Measurements from ENCODE around the gene SND1. TPM values are rescaled to one million over a fixed set of nuclear protein-coding genes. Genes with fewer than 3 reads are reported as not detected.
"Not testable (repeated sequence)": the region's sequence is repeated elsewhere in the genome, so short reads cannot be mapped to it uniquely, and the experiment has no call there.

The SND1 gene
- total RNA-seq, 1 donor from 2014 or later: 185 TPM

- DNase-seq (ENCODE audit: extremely low read depth, low read depth, low spot score): no peak
Observed at GRCh38 chr7:127652333-127653248, 597 bp downstream of the SND1 start.

GRCh38 chr7:127653396-127653795 is 1.4 kb downstream of the SND1 start:
- no peak for DNase-seq (ENCODE audit: extremely low read depth, low read depth, low spot score)

GRCh38 chr7:127654404-127655394 is 2.7 kb downstream of the SND1 start:
- no peak for DNase-seq (ENCODE audit: extremely low read depth, low read depth, low spot score)

- no peak for DNase-seq (ENCODE audit: extremely low read depth, low read depth, low spot score)
Observed at GRCh38 chr7:127655720-127656119, 3.7 kb downstream of the SND1 start.

GRCh38 chr7:127657500-127657899 is 5.5 kb downstream of the SND1 start:
- DNase-seq (ENCODE audit: extremely low read depth, low read depth, low spot score): no peak

GRCh38 chr7:127658970-127659630 is 7.1 kb downstream of the SND1 start:
- DNase-seq (ENCODE audit: extremely low read depth, low read depth, low spot score): no peak

- no peak for DNase-seq (ENCODE audit: extremely low read depth, low read depth, low spot score)
Observed at GRCh38 chr7:127665922-127666321, 13.9 kb downstream of the SND1 start.

- no peak for DNase-seq (ENCODE audit: extremely low read depth, low read depth, low spot score)
Observed at GRCh38 chr7:127666602-127667001, 14.6 kb downstream of the SND1 start.

- DNase-seq (ENCODE audit: extremely low read depth, low read depth, low spot score): no peak
Observed at GRCh38 chr7:127667017-127667670, 15.2 kb downstream of the SND1 start.

- DNase-seq (ENCODE audit: extremely low read depth, low read depth, low spot score): no peak
Observed at GRCh38 chr7:127667759-127668530, 16.0 kb downstream of the SND1 start.

GRCh38 chr7:127671341-127671740 is 19.3 kb downstream of the SND1 start:
- DNase-seq (ENCODE audit: extremely low read depth, low read depth, low spot score): no peak

GRCh38 chr7:127673902-127674301 is 21.9 kb downstream of the SND1 start:
- no peak for DNase-seq (ENCODE audit: extremely low read depth, low read depth, low spot score)

GRCh38 chr7:127674361-127674760 is 22.4 kb downstream of the SND1 start:
- DNase-seq (ENCODE audit: extremely low read depth, low read depth, low spot score): no peak

GRCh38 chr7:127674923-127675322 is 22.9 kb downstream of the SND1 start:
- DNase-seq (ENCODE audit: extremely low read depth, low read depth, low spot score): not testable (repeated sequence)

- no peak for DNase-seq (ENCODE audit: extremely low read depth, low read depth, low spot score)
Observed at GRCh38 chr7:127675721-127676120, 23.7 kb downstream of the SND1 start.

- DNase-seq (ENCODE audit: extremely low read depth, low read depth, low spot score): no peak
Observed at GRCh38 chr7:127677433-127678230, 25.6 kb downstream of the SND1 start.

- DNase-seq (ENCODE audit: extremely low read depth, low read depth, low spot score): no peak
Observed at GRCh38 chr7:127678337-127678736, 26.3 kb downstream of the SND1 start.

GRCh38 chr7:127678947-127679346 is 27.0 kb downstream of the SND1 start:
- DNase-seq (ENCODE audit: extremely low read depth, low read depth, low spot score): no peak

GRCh38 chr7:127680983-127681382 is 29.0 kb downstream of the SND1 start:
- no peak for DNase-seq (ENCODE audit: extremely low read depth, low read depth, low spot score)
